Measurements from ENCODE around the gene BCAM.

Gene BCAM

GRCh38 chr19:44866664-44867063 lies 57.8 kb downstream of the BCAM start:
- Histone ChIP-seq H3K4me3 (ENCODE audit: low read depth in 1 of 2, low read length in 1 of 2) (no peak overlapping the region), H3K4me1 (ENCODE audit: control insufficient read depth in 1 of 2, insufficient read depth in 1 of 2, low read depth in 1 of 2, low read length in 1 of 2) (peaks cover 14 to 25% of the 10 kb centered on the region in 2 experiments), H3K36me3 (peaks cover 11% of the 10 kb centered on the region), H3K27ac (peak overlapping the region; percentile 61), H3K27me3 (no peaks in the 10 kb centered on the region), H3K9me3 (no peaks in the 10 kb centered on the region)
- TF ChIP-seq CTCF (IDR thresholded peaks at IDR 0.05), result no peak

DNA sequence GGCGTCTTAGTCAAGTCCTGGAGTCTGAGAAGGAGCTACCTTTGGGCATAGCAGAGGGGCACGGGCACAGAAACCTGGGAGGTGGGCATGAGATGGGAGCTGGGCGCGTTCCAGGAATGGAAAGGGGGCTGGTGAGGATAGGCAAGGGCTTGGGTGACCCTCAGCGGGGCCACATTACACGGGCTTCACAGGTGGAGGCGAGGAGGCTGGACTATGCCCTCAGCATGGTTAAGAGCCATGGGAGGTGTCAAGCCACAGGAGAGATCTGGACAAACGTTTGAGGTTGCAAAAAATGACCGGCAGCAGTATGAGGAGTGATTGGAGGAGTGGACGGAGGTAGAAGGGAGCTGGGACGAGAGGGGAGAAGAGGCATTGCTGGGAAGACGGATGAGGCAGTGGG lies 58.7 kb downstream of the BCAM start:
- Histone ChIP-seq H3K4me3 (ENCODE audit: low read depth in 1 of 2, low read length in 1 of 2) (no peak overlapping the region), H3K4me1 (ENCODE audit: control insufficient read depth in 1 of 2, insufficient read depth in 1 of 2, low read depth in 1 of 2, low read length in 1 of 2) (peaks cover 14 to 25% of the 10 kb centered on the region in 2 experiments), H3K9me3 (no peaks in the 10 kb centered on the region), H3K27ac (peak overlapping the region; percentile 85), H3K36me3 (peaks cover 20% of the 10 kb centered on the region), H3K27me3 (no peaks in the 10 kb centered on the region)
- TF ChIP-seq CTCF (IDR thresholded peaks at IDR 0.05), result no peak

- Histone ChIP-seq H3K9me3 (no peaks in the 10 kb centered on the region), H3K36me3 (peaks cover 41% of the 10 kb centered on the region), H3K4me1 (ENCODE audit: control insufficient read depth in 1 of 2, insufficient read depth in 1 of 2, low read depth in 1 of 2, low read length in 1 of 2) (peaks cover 14 to 25% of the 10 kb centered on the region in 2 experiments), H3K4me3 (ENCODE audit: low read depth in 1 of 2, low read length in 1 of 2) (peak overlapping the region in 1 of 2 experiments; percentile 20), H3K27me3 (no peaks in the 10 kb centered on the region), H3K27ac (peak overlapping the region; percentile 85)
- no peak for TF ChIP-seq CTCF (IDR thresholded peaks at IDR 0.05)
These were observed 61.0 kb downstream of the BCAM start for GRCh38 chr19:44869733-44870470.
